Measurements from ENCODE around the gene TNFAIP8. TPM values are rescaled to one million over a fixed set of nuclear protein-coding genes. Genes with fewer than 3 reads are reported as not detected.

TNFAIP8 gene
- total RNA-seq, 1 experiment from 2014 or later, result 30.7 TPM

GRCh38 chr5:119360905-119361593, 5.2 kb downstream of the TNFAIP8 start:
- DNase-seq (ENCODE audit: low read depth), result no peak
- in situ Hi-C loops (cut with HindIII; ENCODE audit: low pct_unique_long_range_greater_than_20kb, low sequenced_read_pairs), result no loop called here

- in situ Hi-C loops (cut with HindIII; ENCODE audit: low pct_unique_long_range_greater_than_20kb, low sequenced_read_pairs), result no loop called here
Measured at GRCh38 chr5:119361594-119362125, 5.8 kb downstream of the TNFAIP8 start.

GRCh38 chr5:119362714-119363113, 6.9 kb downstream of the TNFAIP8 start:
- no peak for DNase-seq (ENCODE audit: low read depth)
- in situ Hi-C loops (cut with HindIII; ENCODE audit: low pct_unique_long_range_greater_than_20kb, low sequenced_read_pairs), result no loop called here

More at GRCh38 chr5:119361594-119362125, 5.8 kb downstream of the TNFAIP8 start:
- no peak for DNase-seq (ENCODE audit: low read depth)

GRCh38 chr5:119363271-119363670, 7.5 kb downstream of the TNFAIP8 start:
- in situ Hi-C loops (cut with HindIII; ENCODE audit: low pct_unique_long_range_greater_than_20kb, low sequenced_read_pairs), result no loop called here
- DNase-seq (ENCODE audit: low read depth), result no peak

- DNase-seq (ENCODE audit: low read depth), result no peak
- in situ Hi-C loops (cut with HindIII; ENCODE audit: low pct_unique_long_range_greater_than_20kb, low sequenced_read_pairs), result no loop called here
Measured at GRCh38 chr5:119363936-119364335, 8.1 kb downstream of the TNFAIP8 start.

- in situ Hi-C loops (cut with HindIII; ENCODE audit: low pct_unique_long_range_greater_than_20kb, low sequenced_read_pairs), result no loop called here
- DNase-seq (ENCODE audit: low read depth), result no peak
Measured at GRCh38 chr5:119365847-119366539, 10.2 kb downstream of the TNFAIP8 start.

GRCh38 chr5:119366540-119366881, 10.7 kb downstream of the TNFAIP8 start:
- in situ Hi-C loops (cut with HindIII; ENCODE audit: low pct_unique_long_range_greater_than_20kb, low sequenced_read_pairs), result no loop called here
- DNase-seq (ENCODE audit: low read depth), result no peak

- DNase-seq (ENCODE audit: low read depth), result no peak
- in situ Hi-C loops (cut with HindIII; ENCODE audit: low pct_unique_long_range_greater_than_20kb, low sequenced_read_pairs), result no loop called here
Measured at GRCh38 chr5:119367502-119368237, 11.9 kb downstream of the TNFAIP8 start.

GRCh38 chr5:119368238-119368630, 12.4 kb downstream of the TNFAIP8 start:
- in situ Hi-C loops (cut with HindIII; ENCODE audit: low pct_unique_long_range_greater_than_20kb, low sequenced_read_pairs), result no loop called here
- DNase-seq (ENCODE audit: low read depth), result no peak

GRCh38 chr5:119370486-119370885, 14.7 kb downstream of the TNFAIP8 start:
- in situ Hi-C loops (cut with HindIII; ENCODE audit: low pct_unique_long_range_greater_than_20kb, low sequenced_read_pairs), result no loop called here

GRCh38 chr5:119371146-119371545, 15.3 kb downstream of the TNFAIP8 start:
- no peak for DNase-seq (ENCODE audit: low read depth)
- in situ Hi-C loops (cut with HindIII; ENCODE audit: low pct_unique_long_range_greater_than_20kb, low sequenced_read_pairs), result no loop called here

More at GRCh38 chr5:119370486-119370885, 14.7 kb downstream of the TNFAIP8 start:
- DNase-seq (ENCODE audit: low read depth), result no peak

GRCh38 chr5:119373449-119373858, 17.6 kb downstream of the TNFAIP8 start:
- DNase-seq (ENCODE audit: low read depth), result no peak
- in situ Hi-C loops (cut with HindIII; ENCODE audit: low pct_unique_long_range_greater_than_20kb, low sequenced_read_pairs), result no loop called here

GRCh38 chr5:119374901-119375300, 19.1 kb downstream of the TNFAIP8 start:
- DNase-seq (ENCODE audit: low read depth), result no peak
- in situ Hi-C loops (cut with HindIII; ENCODE audit: low pct_unique_long_range_greater_than_20kb, low sequenced_read_pairs), result no loop called here

- in situ Hi-C loops (cut with HindIII; ENCODE audit: low pct_unique_long_range_greater_than_20kb, low sequenced_read_pairs), result no loop called here
- no peak for DNase-seq (ENCODE audit: low read depth)
Measured at GRCh38 chr5:119377066-119377465, 21.2 kb downstream of the TNFAIP8 start.

GRCh38 chr5:119378075-119378700, 22.4 kb downstream of the TNFAIP8 start:
- in situ Hi-C loops (cut with HindIII; ENCODE audit: low pct_unique_long_range_greater_than_20kb, low sequenced_read_pairs), result no loop called here
- no peak for DNase-seq (ENCODE audit: low read depth)

GRCh38 chr5:119379096-119379495, 23.3 kb downstream of the TNFAIP8 start:
- in situ Hi-C loops (cut with HindIII; ENCODE audit: low pct_unique_long_range_greater_than_20kb, low sequenced_read_pairs), result no loop called here
- no peak for DNase-seq (ENCODE audit: low read depth)

- in situ Hi-C loops (cut with HindIII; ENCODE audit: low pct_unique_long_range_greater_than_20kb, low sequenced_read_pairs), result no loop called here
- DNase-seq (ENCODE audit: low read depth), result no peak
Measured at GRCh38 chr5:119379942-119380547, 24.2 kb downstream of the TNFAIP8 start.

GRCh38 chr5:119382169-119382568, 26.4 kb downstream of the TNFAIP8 start:
- DNase-seq (ENCODE audit: low read depth), result no peak
- in situ Hi-C loops (cut with HindIII; ENCODE audit: low pct_unique_long_range_greater_than_20kb, low sequenced_read_pairs), result no loop called here

Measured in Caki2 (cell line).